ENCODE measurements around the gene AFM.

AFM gene

DNA sequence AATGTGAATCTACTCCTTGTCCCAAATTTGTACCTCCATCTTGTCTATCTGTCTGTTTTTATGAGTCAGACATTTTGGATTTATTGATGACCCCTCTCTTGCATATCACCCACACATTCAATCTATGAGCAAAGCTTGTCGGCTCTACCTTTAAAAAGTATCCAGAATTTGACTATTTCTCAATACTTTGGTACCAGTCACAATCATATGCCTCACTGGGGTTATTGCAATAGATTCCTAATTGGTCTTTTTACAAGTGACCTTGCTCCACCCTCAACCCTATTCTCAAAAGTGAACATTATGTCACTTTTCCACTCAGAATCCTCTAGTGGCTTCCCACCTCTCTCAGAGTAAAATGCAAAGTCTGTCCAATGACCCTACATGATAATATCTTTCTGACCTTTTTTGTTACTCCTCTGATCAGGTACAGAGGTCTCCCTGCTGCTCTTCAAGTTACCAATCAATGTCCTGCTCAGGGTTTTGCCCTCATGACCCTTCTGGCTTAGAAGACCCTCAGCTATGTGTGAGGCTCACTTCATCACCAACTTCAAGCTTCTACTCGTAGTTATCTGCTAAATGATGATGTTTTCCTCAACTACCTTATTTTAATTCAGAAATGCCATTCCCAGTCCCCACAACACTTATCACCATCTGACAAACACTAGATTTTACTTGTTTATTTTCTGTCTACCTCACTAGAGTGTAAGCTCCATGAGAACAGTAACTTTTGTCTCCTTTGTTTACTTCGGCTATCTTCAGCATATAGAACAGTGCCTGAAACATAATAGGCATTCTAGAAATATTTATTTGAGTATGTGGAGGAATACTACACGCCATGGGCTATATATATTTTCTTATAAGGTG lies 23.1 kb upstream of the AFM start:
- H3K4me3 ChIP-seq (ENCODE audit: low read length) = no peak overlapping the region
- no peak for TF ChIP-seq ZNF274 (IDR thresholded peaks at IDR 0.05; ENCODE audit: low read depth, low read length)

DNA sequence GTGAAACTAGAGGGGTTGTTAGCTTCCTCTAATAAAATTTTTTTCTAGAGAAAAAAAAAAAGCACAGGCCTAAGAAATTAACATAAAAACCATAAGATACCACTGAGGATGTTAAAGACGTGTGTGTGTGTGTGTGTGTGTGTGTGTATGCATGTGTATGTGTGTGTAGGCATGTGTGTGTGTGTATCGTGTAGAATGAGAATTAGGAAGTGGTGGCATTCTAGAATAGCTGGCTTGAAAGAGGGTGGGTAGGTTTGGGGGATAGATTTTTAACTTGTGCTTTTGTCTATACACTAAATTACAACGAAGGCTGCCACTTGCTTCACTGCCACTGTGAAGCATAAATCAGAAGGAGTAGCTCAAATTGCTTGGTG lies 22.5 kb upstream of the AFM start:
- TF ChIP-seq ZNF274 (IDR thresholded peaks at IDR 0.05; ENCODE audit: low read depth, low read length) = no peak
- no peak overlapping the region for H3K4me3 ChIP-seq (ENCODE audit: low read length)

DNA sequence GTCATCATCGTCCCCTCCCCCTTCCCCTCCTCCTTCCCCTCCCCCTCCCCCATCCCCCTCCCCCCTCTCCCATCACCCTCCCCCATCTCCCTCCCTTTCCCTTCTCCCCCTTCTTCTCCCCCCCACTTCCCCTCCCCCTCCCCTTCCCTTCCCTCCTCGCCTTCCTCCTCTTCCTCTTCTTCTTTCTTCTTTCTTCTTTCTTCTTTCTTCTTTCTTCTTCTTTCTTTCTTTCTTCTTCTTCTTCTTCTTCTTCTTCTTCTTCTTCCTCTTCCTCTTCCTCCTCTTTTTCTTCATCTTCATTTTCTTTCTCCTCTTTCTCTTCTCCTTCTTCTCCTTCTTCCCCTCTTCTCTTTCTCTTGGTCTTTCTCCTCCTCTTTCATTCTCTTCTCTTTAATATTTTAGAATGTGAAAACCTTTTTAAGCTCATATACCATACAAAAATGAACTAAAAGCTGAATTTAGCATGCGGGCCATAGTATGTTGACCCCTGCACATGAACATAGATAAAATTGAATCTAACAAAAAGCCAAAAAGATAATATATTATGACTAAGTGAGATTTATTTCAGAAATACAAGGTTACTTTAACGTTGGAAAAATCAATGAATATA lies 20.5 kb upstream of the AFM start:
- H3K4me3 ChIP-seq (ENCODE audit: low read length) = no peak overlapping the region
- TF ChIP-seq ZNF274 (IDR thresholded peaks at IDR 0.05; ENCODE audit: low read depth, low read length) = no peak

DNA sequence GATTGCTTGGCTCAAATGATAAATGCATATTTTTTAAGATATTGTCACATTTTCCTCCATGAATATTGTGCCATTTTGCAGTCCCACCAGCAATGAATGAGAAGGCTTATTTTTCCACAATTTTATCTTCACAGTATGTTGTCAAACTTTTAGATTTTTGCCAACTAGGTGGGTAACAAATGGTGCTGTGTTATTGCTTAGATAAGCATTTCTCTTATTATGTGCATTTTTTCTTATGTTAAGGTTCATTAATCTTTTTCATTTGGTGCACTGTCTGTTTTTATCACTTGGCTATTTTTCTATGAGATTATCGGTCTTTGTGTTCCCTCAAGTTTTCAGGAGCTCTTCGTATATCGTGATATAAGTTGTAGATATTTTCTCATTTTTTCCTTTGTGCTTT lies 13.4 kb upstream of the AFM start:
- no peak for TF ChIP-seq ZNF274 (IDR thresholded peaks at IDR 0.05; ENCODE audit: low read depth, low read length)

DNA sequence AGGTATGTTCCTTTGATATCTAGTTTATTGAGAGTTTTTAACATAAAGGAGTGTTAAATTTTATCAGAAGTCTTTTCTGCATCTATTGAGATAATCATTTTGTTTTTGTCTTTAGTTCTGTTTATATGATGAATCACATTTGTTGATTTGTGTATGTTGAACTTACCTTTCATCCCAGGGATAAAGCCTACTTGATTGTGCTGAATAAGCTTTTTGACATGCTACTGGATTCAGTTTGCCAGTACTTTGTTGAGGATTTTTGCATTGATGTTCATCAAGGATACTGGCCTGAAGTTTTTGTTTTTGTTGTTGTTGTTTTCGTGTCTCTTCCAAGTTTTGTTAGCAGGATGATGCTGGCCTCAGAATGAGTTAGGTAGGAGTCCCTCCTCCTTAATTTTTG lies 10.8 kb upstream of the AFM start:
- TF ChIP-seq ZNF274 (IDR thresholded peaks at IDR 0.05; ENCODE audit: low read depth, low read length) = no peak
- no peak overlapping the region for H3K4me3 ChIP-seq (ENCODE audit: low read length)

More for the DNA sequence above, 13.4 kb upstream of the AFM start:
- no peak overlapping the region for H3K4me3 ChIP-seq (ENCODE audit: low read length)

DNA sequence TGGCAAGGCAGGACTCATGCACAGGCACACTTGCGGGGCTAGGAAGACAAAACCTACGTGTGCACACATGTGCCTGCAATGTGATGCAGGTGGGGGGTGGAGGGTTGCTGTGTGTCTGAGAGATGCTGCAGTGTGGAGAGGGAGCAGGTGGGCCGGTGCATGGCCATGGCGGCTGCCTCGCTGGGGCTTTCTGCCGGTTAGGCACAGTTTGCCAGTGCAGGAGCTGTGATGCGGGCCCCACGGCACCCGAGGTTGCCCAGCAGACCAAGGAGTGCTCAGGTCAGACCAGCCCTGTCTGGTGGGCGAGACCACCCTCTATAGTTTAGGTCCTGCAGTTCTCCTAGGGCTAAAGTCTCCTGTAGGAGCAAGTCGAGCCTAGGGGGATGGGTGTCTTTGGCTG lies 4.4 kb upstream of the AFM start:
- H3K4me3 ChIP-seq (ENCODE audit: low read length) = no peak overlapping the region
- TF ChIP-seq ZNF274 (IDR thresholded peaks at IDR 0.05; ENCODE audit: low read depth, low read length) = no peak

DNA sequence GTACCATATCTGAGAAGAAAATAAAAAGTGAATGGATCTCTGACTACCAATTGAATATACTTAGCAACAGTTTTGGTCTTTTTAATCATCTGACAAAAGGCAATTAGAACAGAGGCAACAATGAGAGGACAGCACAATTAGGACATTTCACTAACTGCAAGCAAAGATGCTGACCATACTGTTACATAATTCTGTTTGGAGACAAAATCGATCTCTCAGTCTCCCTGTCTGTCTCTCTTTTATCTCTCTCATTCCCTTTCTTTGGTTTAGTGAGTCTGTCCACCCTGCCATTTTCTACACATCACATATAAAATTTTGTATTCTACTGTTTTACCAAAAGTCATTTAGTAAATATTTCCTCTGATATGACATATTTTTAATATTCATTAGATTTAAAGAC lies 2.2 kb upstream of the AFM start:
- TF ChIP-seq ZNF274 (IDR thresholded peaks at IDR 0.05; ENCODE audit: low read depth, low read length) = no peak
- H3K4me3 ChIP-seq (ENCODE audit: low read length) = no peak overlapping the region

DNA sequence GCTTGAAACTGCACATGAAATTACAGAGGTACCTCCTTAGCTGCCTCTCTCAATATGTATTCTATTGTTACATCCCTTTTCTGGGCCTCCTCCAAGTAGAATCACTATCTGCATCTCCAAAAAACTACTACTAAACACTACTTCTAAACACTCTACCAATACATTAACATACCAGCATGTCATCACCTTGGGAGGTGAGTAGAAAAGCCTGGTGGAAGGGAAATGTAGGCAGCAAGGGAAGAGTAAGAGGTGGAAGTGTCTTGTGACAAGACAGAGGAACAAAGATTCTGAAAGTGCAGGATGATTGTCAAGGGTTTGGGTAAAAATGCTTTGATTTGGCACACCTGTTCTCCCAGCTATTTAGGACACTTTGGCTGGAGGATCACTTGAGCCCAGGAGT lies 3.5 kb downstream of the AFM start:
- no peak overlapping the region for H3K4me3 ChIP-seq (ENCODE audit: low read length)

DNA sequence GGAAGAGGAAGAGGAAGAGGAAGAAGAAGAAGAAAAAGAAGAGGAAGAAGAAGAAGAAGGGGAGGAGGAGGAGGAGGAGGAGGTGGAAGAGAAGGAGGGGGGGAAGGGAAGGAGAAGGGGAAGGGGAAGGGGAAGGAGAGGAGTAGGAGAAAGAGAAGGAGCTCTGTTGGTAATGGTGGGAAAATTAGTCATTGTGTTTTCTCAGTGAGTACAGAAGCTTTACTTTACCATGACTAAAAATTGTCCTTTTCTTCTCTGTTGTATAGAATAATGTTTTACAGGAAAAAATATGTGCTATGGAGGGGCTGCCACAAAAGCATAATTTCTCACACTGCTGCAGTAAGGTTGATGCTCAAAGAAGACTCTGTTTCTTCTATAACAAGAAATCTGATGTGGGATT lies 4.1 kb downstream of the AFM start:
- TF ChIP-seq ZNF274 (IDR thresholded peaks at IDR 0.05; ENCODE audit: low read depth, low read length) = no peak

More for the DNA sequence above, 3.5 kb downstream of the AFM start:
- no peak for TF ChIP-seq ZNF274 (IDR thresholded peaks at IDR 0.05; ENCODE audit: low read depth, low read length)

DNA sequence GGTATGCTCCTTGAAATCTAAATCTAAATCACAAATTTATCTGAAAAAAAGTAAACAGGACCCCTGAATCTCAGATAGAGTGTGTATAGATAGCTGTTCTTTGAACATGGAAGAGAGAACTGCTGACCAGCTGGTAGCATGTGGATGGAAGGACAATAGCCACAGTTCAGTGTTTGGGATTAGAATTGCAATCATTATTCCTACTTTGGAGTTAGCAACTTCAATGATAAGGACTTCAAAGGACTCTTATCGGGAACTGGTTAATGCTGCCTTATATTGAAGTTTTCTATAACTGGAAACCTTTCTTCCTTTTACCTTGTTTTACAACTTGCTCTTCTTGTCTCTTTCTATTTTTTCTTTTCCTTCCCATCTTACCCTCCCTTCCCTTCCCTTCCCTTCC lies 5.0 kb downstream of the AFM start:
- H3K4me3 ChIP-seq (ENCODE audit: low read length) = no peak overlapping the region
- TF ChIP-seq ZNF274 (IDR thresholded peaks at IDR 0.05; ENCODE audit: low read depth, low read length) = no peak

More for the DNA sequence above, 4.1 kb downstream of the AFM start:
- no peak overlapping the region for H3K4me3 ChIP-seq (ENCODE audit: low read length)

DNA sequence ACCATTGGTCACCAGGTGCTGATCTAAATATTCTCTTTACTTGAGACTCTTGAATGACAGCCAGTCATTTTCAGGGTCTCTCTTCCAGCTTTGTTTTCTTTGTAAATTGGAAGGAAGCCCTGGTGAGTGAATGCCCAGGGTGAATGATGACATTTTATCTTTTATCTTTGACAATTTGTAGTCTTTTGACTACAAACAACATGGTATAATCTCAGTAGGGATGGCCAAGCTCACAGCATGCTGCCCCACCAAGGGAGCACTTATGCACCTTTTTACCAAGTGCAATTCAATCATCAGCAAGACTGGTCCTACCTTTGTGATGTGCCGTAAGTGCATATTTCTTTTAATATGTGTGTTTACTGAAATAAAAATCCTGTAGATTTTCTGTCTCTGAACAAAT lies 5.7 kb downstream of the AFM start:
- TF ChIP-seq ZNF274 (IDR thresholded peaks at IDR 0.05; ENCODE audit: low read depth, low read length) = no peak
- H3K4me3 ChIP-seq (ENCODE audit: low read length) = no peak overlapping the region

DNA sequence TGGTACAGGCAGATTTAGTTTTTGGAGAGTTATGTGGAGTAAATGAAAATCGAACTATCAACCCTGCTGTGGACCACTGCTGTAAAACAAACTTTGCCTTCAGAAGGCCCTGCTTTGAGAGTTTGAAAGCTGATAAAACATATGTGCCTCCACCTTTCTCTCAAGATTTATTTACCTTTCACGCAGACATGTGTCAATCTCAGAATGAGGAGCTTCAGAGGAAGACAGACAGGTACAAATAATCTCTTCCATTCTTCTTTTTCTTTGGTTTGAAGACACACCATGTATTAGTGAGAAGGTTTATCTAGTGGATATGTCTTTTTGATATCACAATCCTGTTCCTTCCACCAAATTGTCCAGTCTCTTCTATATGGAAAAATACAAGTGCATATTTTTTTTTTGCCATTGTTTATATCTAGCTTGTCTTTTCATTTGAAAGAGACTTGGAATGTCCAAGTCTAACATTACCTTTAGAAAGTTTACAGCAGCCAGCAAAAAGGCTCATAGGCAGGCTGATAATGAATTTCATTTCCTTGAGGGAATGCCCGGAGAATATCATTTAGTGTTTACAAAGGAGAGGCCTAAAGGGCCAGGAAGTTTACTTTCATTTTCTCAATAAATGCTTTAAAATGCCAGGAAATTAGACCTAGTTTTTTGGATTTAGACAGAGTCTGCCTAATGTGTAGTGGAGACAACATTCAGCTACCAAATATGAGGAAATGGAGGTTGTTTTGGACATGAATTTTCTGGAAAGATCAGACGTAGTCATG lies 18.6 kb downstream of the AFM start:
- TF ChIP-seq ZNF274 (IDR thresholded peaks at IDR 0.05; ENCODE audit: low read depth, low read length) = no peak

DNA sequence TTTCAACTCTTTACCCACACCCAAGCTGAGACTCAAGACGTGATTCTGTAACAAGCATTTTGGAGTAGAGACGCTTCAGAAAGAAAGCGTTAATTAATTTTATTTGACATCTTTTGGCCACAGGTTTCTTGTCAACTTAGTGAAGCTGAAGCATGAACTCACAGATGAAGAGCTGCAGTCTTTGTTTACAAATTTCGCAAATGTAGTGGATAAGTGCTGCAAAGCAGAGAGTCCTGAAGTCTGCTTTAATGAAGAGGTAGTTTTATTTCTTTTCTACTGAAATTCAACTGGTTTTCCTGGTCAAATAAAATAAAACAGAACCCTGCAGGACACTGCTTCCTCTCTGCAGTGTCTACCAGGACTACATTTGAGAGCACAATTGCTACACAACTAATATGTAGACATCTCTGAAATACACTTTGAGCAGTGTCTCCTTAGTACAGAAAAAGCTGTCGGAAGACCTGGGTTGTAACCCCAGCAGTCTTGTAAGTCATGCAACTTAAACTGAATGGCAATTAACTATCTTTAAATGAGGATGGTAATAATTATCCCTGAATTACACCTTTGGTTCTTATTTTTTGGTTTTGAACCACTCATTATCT lies 20.2 kb downstream of the AFM start:
- TF ChIP-seq ZNF274 (IDR thresholded peaks at IDR 0.05; ENCODE audit: low read depth, low read length) = no peak
- H3K4me3 ChIP-seq (ENCODE audit: low read length) = no peak overlapping the region

More for the DNA sequence above, 18.6 kb downstream of the AFM start:
- H3K4me3 ChIP-seq (ENCODE audit: low read length) = no peak overlapping the region

DNA sequence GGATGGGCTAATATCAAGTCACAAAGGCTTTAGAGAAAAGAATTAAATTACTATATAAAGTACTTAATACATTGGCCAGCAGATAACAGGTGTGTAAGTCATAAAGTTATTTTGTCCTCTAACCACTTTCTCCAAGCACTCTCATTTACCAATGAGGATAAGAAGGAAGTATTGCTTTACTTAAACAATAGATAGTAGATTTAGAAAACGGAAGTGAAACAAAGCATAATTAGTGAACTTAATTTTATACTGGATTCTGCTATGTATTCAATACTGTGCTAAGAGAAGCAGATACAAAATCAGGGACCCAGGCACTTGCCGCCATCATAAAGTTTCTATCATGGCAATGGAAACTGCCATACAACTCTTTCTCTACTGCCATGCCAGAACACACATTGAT lies 24.0 kb downstream of the AFM start:
- TF ChIP-seq ZNF274 (IDR thresholded peaks at IDR 0.05; ENCODE audit: low read depth, low read length) = no peak
- H3K4me3 ChIP-seq (ENCODE audit: low read length) = no peak overlapping the region
